Heart right ventricle (tissue), 16 donors: ENCODE measurements around the gene NPAS1. TPM values are rescaled to one million over a fixed set of nuclear protein-coding genes. Genes with fewer than 3 reads are reported as not detected.

Experiments used
- ATAC-seq, 8 donors: fragments of 200-7000 bp; cut with Tn5 transposase; one replicate each; pipeline ENCODE4 v1.9.1; 2020; ENCODE audit warnings: mild to moderate bottlenecking in 8 of 8, moderate library complexity in 8 of 8, moderate number of reproducible peaks in 1 of 8
- DNase-seq, 2 donors: peaks; one replicate each; pipeline ENCODE4 v3.0.0-alpha.2; 2020
- H3K27ac ChIP-seq, 10 donors: fragments of 200-600 bp; sonication (generic) in 2 of 10; one replicate each; pipeline versions ENCODE4 v1.5.0 to v1.8.0; 2020 to 2022; ENCODE audit warnings: mild to moderate bottlenecking in 3 of 10
- H3K27me3 ChIP-seq, 7 donors: fragments of 200-600 bp; one replicate each; pipeline ENCODE4 v1.8.0; 2021 to 2022; ENCODE audit warnings: mild to moderate bottlenecking in 2 of 7
- H3K36me3 ChIP-seq, 9 donors: fragments of 200-600 bp; sonication (generic) in 1 of 9; one replicate each; pipeline versions ENCODE4 v1.5.0 to v1.8.0; 2020 to 2022; ENCODE audit warnings: mild to moderate bottlenecking in 2 of 9
- H3K4me1 ChIP-seq, 9 donors: fragments of 200-600 bp; sonication (generic) in 1 of 9; one replicate each; pipeline versions ENCODE4 v1.5.0 to v1.8.0; 2020 to 2022; ENCODE audit warnings: mild to moderate bottlenecking in 4 of 9
- H3K4me3 ChIP-seq, 10 donors: fragments of 200-600 bp; sonication (generic) in 2 of 10; one replicate each; pipeline versions ENCODE4 v1.5.0 to v1.8.0; 2020 to 2022; ENCODE audit warnings: mild to moderate bottlenecking in 7 of 10, moderate library complexity in 2 of 10
- H3K9me3 ChIP-seq, 11 donors: fragments of 200-600 bp in 10 of 11; sonication (generic) in 2 of 11; one replicate each; pipeline versions ENCODE4 v1.5.0 to v1.8.0; 2013 to 2022; ENCODE audit warnings: mild to moderate bottlenecking in 2 of 11, control low read depth in 1 of 11, moderate library complexity in 1 of 11
- CTCF ChIP-seq, 9 donors: fragments of 200-600 bp; sonication (generic) in 2 of 9; IDR thresholded peaks; one replicate each; pipeline versions ENCODE4 v1.5.0 to v1.8.0; 2021 to 2022; ENCODE audit warnings: antibody characterized with exemption in 9 of 9, mild to moderate bottlenecking in 5 of 9, moderate library complexity in 1 of 9
- WGBS, 2 donors: extraction: QIAGEN DNeasy Blood & Tissue Kit; methylation state at CpG; one replicate each; pipeline ENCODE4 v1.1.7; 2013; ENCODE audit warnings: inconsistent platforms in 1 of 2; 5-methylcytosine and 5-hydroxymethylcytosine counted together
- intact Hi-C, 10 donors: fragments of 100-400 bp; cut with DNase I; formaldehyde crosslinking; loops; one replicate each; pipeline versions ENCODE4 v1.11.1 to v1.14.2; 2022
- polyA plus RNA-seq, 2 donors: library from polyadenylated mRNA; stranded (reverse); fragments of 200-250 nt; gene quantifications; one replicate each; pipeline ENCODE4 v1.2.3, GENCODE V29; 2013
- total RNA-seq, 10 donors: library from RNA; stranded (reverse); fragmentation: NEBNext Ultra II Directional in 3 of 10; extraction: Animal tissue kit (Norgen Biotek cat#: 25700) in 3 of 10; gene quantifications; one replicate each; pipeline versions ENCODE4 v1.2.1 to v1.2.4, GENCODE V29; 2021 to 2023
- donor health status: Arrhythmogenic right ventricular cardiomyopathy.
- donor health status: ischemic (EF 13 %, LVEDD 7.1; RV severe dilation, severe dysfunction).
- donor health status: healthy with polysubstance abuse.
- donor health status: DM: no; HTN: yes; CAD: no.
- donor health status: DM: no; HTN: no; CAD: no.
- donor health status: ischemic (EF 25% LVEDD 6.9; RV normal size, moderate dysfunction).
- donor health status: ischemic (EF 25% LVEDD 5.7; RV mildly dilated, moderate dysfunction).
- donor health status: healthy.
- donor health status: DM: yes; HTN: yes; CAD: no.
- donor health status: Ischemic cardiomyopathy.
- donor health status: ischemic (EF 35%, LVEDD 5.7; RV mildly dilated, moderate dysfunction).
- donor health status: nonischemic (EF 11% LVEDD 7.7; RV severe dilation, severe dysfunction).
- donor health status: DM: yes; HTN: yes; CAD: no.
- donor health status: PGD.
- donor health status: ischemic (EF 29% LVEDD 5.4; RV normal size, mild dysfunction).
- donor health status: nonischemic (EF 23%, LVEDD 6.1; RV moderate dilation, normal function).

The NPAS1 gene
- total and polyA plus RNA-seq, 12 donors: 0.17 to 1.3 (median 0.40) TPM; not detected in 2

GRCh38 chr19:47024502-47024901, 4.9 kb downstream of the NPAS1 start:
- no peak for ATAC-seq
- Histone ChIP-seq H3K27me3 (peaks cover 20 to 96% (median 86%) of the 10 kb centered on the region in 7 donors), H3K27ac (no peak overlapping the region), H3K36me3 (no peaks in the 10 kb centered on the region), H3K4me3 (no peak overlapping the region), H3K9me3 (no peaks in the 10 kb centered on the region), H3K4me1 (peaks cover 10 to 34% (median 18%) of the 10 kb centered on the region in 9 donors)
- no peak for DNase-seq
- intact Hi-C loops: no loop called here
- TF ChIP-seq CTCF (IDR thresholded peaks at IDR 0.05): no peak
- WGBS, 2 donors: 82 to 93% methylated on average over 5 of the region's 5 CpGs

GRCh38 chr19:47026156-47026555, 6.5 kb downstream of the NPAS1 start:
- no peak for ATAC-seq

GRCh38 chr19:47026889-47027288, 7.3 kb downstream of the NPAS1 start:
- TF ChIP-seq CTCF (IDR thresholded peaks at IDR 0.05): no peak
- peaks cover 10 to 96% (median 86%) of the 10 kb centered on the region in 7 donors for H3K27me3 ChIP-seq
- no peak overlapping the region for H3K27ac ChIP-seq
- intact Hi-C loops: no loop called here
- WGBS, 2 donors: 92 to 95% methylated on average over 8 of the region's 8 CpGs
- no peaks in the 10 kb centered on the region for H3K9me3 ChIP-seq
- no peaks in the 10 kb centered on the region for H3K36me3 ChIP-seq
- no peak for DNase-seq
- ATAC-seq: no peak
- peaks cover 0 to 16% (median under 1%) of the 10 kb centered on the region in 9 donors for H3K4me1 ChIP-seq
- no peak overlapping the region for H3K4me3 ChIP-seq

More at GRCh38 chr19:47026156-47026555, 6.5 kb downstream of the NPAS1 start:
- Histone ChIP-seq H3K27ac (no peak overlapping the region), H3K4me3 (no peak overlapping the region), H3K36me3 (no peaks in the 10 kb centered on the region), H3K27me3 (peaks cover 17 to 96% (median 89%) of the 10 kb centered on the region in 7 donors), H3K4me1 (peaks cover 6 to 23% (median 8%) of the 10 kb centered on the region in 9 donors), H3K9me3 (no peaks in the 10 kb centered on the region)
- DNase-seq: no peak
- 86 to 91% methylated on average over 2 of the region's 2 CpGs for WGBS, 2 donors
- intact Hi-C loops: no loop called here
- TF ChIP-seq CTCF (IDR thresholded peaks at IDR 0.05): no peak

GRCh38 chr19:47027586-47028088, 8.0 kb downstream of the NPAS1 start:
- H3K27me3 ChIP-seq: peaks cover 5 to 96% (median 86%) of the 10 kb centered on the region in 7 donors
- intact Hi-C loops: no loop called here
- no peak for TF ChIP-seq CTCF (IDR thresholded peaks at IDR 0.05)
- no peaks in the 10 kb centered on the region for H3K9me3 ChIP-seq
- no peak for ATAC-seq
- H3K4me3 ChIP-seq: no peak overlapping the region
- H3K36me3 ChIP-seq: no peaks in the 10 kb centered on the region
- H3K4me1 ChIP-seq: peaks cover 0 to 13% (median 0%) of the 10 kb centered on the region in 9 donors
- no peak for DNase-seq
- H3K27ac ChIP-seq: no peak overlapping the region
- WGBS, 2 donors: 25 to 33% methylated on average over 11 to 12 of the region's 12 CpGs
